Thyroid gland (tissue), 4 donors: ENCODE measurements around the gene MAST4.

Source experiments
- CTCF ChIP-seq, 6 experiments: fragments of 200-600 bp in 3 of 6; fragments of 450-650 bp in 3 of 6; sonication (generic) in 3 of 6; IDR thresholded peaks; one replicate each; pipeline ENCODE4 v1.5.1; 2016 to 2019; ENCODE audit warnings: antibody characterized with exemption in 6 of 6, mild to moderate bottlenecking in 2 of 6, inconsistent platforms in 1 of 6, moderate library complexity in 1 of 6
- POLR2A ChIP-seq, 2 donors: fragments of 450-650 bp; IDR thresholded peaks; one replicate each; pipeline ENCODE4 v1.6.1; 2017; ENCODE audit warnings: antibody characterized with exemption in 2 of 2, mild to moderate bottlenecking in 2 of 2, moderate library complexity in 1 of 2

- no peak for TF ChIP-seq CTCF (IDR thresholded peaks at IDR 0.05)
- TF ChIP-seq POLR2A (IDR thresholded peaks at IDR 0.05), result no peak
These were observed 429.3 kb downstream of the MAST4 start for GRCh38 chr5:67025457-67025856.
